Measurements from ENCODE around the gene SLC6A9. TPM values are rescaled to one million over a fixed set of nuclear protein-coding genes. Genes with fewer than 3 reads are reported as not detected.

Gene SLC6A9
- total RNA-seq, 2 donors from 2014 or later: 21.7 to 26.1 TPM

DNA sequence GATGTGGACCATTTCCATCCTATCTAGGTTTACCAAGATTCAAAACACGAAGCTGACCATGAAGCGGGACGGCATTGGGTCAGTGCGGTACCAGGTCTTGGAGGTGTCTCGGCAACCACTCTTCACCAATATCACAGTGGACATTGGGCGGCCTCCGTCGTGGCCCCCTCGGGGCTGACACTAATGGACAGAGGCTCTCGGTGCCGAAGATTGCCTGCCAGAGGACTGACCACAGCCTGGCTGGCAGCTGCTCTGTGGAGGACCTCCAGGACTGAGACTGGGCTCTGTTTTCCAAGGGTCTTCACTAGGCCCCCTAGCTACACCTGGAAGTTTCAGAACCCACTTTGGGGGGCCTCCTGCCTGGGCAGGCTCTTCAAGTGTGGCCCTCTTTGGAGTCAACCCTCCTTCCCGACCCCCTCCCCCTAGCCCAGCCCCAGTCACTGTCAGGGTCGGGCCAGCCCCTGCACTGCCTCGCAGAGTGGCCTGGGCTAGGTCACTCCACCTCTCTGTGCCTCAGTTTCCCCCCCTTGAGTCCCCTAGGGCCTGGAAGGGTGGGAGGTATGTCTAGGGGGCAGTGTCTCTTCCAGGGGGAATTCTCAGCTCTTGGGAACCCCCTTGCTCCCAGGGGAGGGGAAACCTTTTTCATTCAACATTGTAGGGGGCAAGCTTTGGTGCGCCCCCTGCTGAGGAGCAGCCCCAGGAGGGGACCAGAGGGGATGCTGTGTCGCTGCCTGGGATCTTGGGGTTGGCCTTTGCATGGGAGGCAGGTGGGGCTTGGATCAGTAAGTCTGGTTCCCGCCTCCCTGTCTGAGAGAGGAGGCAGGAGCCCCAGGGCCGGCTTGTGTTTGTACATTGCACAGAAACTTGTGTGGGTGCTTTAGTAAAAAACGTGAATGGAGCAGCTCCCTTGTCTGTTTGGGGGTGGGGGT, 40.7 kb downstream of the SLC6A9 start:
- no peaks in the 10 kb centered on the region for H3K4me1 ChIP-seq
- no peaks in the 10 kb centered on the region for H3K9me3 ChIP-seq
- intact Hi-C loops (cut with DNase I): no loop called here
- peak; percentile 40 for DNase-seq
- H3K4me3 ChIP-seq: peak overlapping the region; percentile 76
- peak overlapping the region; percentile 79 to 81 for H3K9ac ChIP-seq (ENCODE audit: low read depth in 2 of 2, low read length in 2 of 2)
- no peaks in the 10 kb centered on the region for H3K36me3 ChIP-seq
- peak overlapping the region; percentile 80 for H3K27ac ChIP-seq
- H3K27me3 ChIP-seq: no peaks in the 10 kb centered on the region
- TF ChIP-seq, protein P1, sequence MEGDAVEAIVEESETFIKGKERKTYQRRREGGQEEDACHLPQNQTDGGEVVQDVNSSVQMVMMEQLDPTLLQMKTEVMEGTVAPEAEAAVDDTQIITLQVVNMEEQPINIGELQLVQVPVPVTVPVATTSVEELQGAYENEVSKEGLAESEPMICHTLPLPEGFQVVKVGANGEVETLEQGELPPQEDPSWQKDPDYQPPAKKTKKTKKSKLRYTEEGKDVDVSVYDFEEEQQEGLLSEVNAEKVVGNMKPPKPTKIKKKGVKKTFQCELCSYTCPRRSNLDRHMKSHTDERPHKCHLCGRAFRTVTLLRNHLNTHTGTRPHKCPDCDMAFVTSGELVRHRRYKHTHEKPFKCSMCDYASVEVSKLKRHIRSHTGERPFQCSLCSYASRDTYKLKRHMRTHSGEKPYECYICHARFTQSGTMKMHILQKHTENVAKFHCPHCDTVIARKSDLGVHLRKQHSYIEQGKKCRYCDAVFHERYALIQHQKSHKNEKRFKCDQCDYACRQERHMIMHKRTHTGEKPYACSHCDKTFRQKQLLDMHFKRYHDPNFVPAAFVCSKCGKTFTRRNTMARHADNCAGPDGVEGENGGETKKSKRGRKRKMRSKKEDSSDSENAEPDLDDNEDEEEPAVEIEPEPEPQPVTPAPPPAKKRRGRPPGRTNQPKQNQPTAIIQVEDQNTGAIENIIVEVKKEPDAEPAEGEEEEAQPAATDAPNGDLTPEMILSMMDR (IDR thresholded peaks at IDR 0.05): no peak

DNA sequence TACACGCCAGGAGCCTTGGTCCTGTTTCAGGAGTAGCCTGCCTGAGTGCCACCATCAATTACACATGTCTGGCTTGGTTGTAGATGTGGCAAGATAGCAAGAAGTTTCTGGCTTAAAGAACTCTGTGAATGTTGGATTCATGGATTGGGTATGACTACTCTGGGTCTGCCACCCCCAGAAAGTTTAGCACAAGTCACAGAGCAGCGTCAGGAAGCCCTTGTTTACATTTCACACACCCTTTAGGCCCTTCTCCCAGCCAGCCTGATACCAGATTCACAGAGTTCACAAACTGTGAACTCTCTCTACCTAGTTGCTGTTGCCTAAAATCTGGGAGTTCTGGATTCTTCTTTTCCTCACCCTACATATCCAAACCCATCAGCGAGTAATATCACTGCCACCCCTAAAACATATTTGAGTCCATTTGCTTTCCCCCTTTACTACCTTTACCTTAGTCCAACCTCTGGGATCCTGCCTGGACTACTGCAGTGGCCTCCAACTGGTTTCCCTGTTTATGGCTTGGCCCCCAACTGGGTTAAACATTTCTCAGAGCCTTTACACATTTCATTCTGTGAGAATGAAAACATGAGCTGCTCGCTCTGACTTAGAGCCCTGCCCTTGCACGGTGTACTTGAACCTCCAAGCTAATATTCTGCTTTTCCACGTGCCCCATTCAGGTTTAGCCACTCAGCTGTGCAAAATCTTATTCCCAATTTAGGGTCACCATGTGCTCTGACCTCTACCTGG, 43.9 kb downstream of the SLC6A9 start:
- Histone ChIP-seq H3K9me3 (no peaks in the 10 kb centered on the region), H3K27ac (peak overlapping the region; percentile 37), H3K4me3 (no peak overlapping the region), H3K4me1 (no peaks in the 10 kb centered on the region), H3K36me3 (no peaks in the 10 kb centered on the region), H3K27me3 (no peaks in the 10 kb centered on the region), H3K9ac (ENCODE audit: low read depth in 2 of 2, low read length in 2 of 2) (peak overlapping the region in 1 of 2 donors; percentile 3)
- DNase-seq: no peak
- TF ChIP-seq, protein P1 (IDR thresholded peaks at IDR 0.05): no peak
- intact Hi-C loops (cut with DNase I): no loop called here

DNA sequence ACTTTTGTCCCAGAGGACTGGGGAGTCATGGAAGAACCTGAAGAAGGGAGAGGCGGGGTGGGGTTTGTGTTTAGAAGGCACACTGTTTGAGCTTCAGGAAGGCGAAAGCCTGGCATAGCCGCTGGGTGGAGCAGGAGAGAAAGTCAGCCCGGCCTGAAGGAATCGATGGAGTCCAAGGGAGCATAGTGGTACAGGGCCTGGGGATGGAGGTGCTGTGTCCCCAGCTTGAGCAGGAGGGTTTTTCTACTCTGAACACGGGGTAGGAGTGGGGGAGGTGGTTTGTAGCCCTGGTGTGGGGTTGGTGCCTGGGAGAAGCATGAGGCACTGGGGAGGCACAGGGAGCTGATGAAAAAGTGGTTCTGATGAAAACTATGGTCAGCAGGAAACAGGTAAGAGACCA, 44.5 kb downstream of the SLC6A9 start:
- H3K9ac ChIP-seq (ENCODE audit: low read depth in 2 of 2, low read length in 2 of 2): peak overlapping the region in 1 of 2 donors; percentile 3
- peak; percentile 79 for DNase-seq

DNA sequence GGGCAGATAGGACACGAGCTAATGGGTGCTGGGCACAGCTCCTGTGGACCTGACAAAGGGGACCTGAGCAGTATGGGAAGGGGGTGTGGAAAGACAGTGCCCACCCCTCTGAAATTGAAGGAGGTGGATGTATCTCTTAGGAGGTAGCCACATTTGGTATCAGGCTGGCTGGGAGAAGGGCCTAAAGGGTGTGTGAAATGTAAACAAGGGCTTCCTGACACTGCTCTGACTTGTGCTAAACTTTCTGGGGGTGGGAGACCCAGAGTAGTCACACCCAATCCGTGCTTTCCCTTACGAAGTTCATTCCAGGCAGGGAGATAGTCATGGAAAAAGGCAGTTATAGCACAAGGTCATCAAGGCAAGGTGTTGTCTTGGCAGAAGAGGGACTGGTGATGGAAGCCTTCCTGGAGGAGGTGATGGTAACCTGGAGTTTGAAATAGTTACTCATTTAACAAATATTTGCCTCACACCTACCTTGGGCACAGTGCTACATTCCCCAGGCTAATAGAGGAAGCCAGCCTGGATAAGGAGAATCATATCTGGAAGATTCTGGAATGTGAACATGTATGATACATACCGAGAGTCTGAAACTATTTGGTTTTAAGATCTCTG, 45.2 kb downstream of the SLC6A9 start:
- intact Hi-C loops (cut with DNase I): no loop called here
- Histone ChIP-seq H3K27ac (no peak overlapping the region), H3K9me3 (no peaks in the 10 kb centered on the region), H3K4me1 (peaks cover 4% of the 10 kb centered on the region), H3K9ac (ENCODE audit: low read depth in 2 of 2, low read length in 2 of 2) (no peak overlapping the region), H3K4me3 (no peak overlapping the region), H3K36me3 (no peaks in the 10 kb centered on the region), H3K27me3 (no peaks in the 10 kb centered on the region)
- no peak for DNase-seq
- TF ChIP-seq, protein P1 (IDR thresholded peaks at IDR 0.05): no peak

More for the DNA sequence above, 44.5 kb downstream of the SLC6A9 start:
- TF ChIP-seq, protein P1 (IDR thresholded peaks at IDR 0.05): peak; percentile 34
- H3K4me3 ChIP-seq: no peak overlapping the region
- no peaks in the 10 kb centered on the region for H3K4me1 ChIP-seq
- H3K27me3 ChIP-seq: no peaks in the 10 kb centered on the region
- H3K9me3 ChIP-seq: no peaks in the 10 kb centered on the region
- H3K36me3 ChIP-seq: no peaks in the 10 kb centered on the region
- H3K27ac ChIP-seq: no peak overlapping the region
- intact Hi-C loops (cut with DNase I): no loop called here

DNA sequence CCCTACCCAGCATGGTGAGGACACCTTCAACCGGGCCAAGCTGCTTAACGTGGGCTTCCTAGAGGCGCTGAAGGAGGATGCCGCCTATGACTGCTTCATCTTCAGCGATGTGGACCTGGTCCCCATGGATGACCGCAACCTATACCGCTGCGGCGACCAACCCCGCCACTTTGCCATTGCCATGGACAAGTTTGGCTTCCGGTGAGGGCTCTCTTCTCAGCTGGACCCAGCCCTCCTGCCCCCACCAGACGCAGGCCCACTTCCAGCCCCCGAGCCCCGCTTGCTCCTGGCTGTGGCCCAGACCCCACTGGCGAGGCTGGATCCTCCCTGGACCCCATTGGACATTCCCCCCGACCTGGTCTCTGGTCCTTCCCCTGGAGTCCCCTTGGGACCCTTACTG, 46.4 kb downstream of the SLC6A9 start:
- TF ChIP-seq, protein P1 (IDR thresholded peaks at IDR 0.05): no peak
- Histone ChIP-seq H3K4me1 (peaks cover 13% of the 10 kb centered on the region), H3K9me3 (no peaks in the 10 kb centered on the region), H3K27me3 (no peaks in the 10 kb centered on the region), H3K9ac (ENCODE audit: low read depth in 2 of 2, low read length in 2 of 2) (no peak overlapping the region), H3K36me3 (no peaks in the 10 kb centered on the region), H3K4me3 (no peak overlapping the region), H3K27ac (no peak overlapping the region)
- DNase-seq: no peak
- intact Hi-C loops (cut with DNase I): no loop called here
